Stimulated activated CD8-positive, alpha-beta memory T cell treated with anti-CD3 and anti-CD28 coated beads, Interleukin-12 subunit alpha, Interleukin-12 subunit beta, amount 100 ng/mL, for 24 hours (primary cell): ENCODE results near the gene CFAP90.

Experiments used
- DNase-seq: peaks from one replicate; pipeline ENCODE4 v3.0.0-alpha.2; 2020; ENCODE audit errors: extremely low read depth

Gene CFAP90

DNA sequence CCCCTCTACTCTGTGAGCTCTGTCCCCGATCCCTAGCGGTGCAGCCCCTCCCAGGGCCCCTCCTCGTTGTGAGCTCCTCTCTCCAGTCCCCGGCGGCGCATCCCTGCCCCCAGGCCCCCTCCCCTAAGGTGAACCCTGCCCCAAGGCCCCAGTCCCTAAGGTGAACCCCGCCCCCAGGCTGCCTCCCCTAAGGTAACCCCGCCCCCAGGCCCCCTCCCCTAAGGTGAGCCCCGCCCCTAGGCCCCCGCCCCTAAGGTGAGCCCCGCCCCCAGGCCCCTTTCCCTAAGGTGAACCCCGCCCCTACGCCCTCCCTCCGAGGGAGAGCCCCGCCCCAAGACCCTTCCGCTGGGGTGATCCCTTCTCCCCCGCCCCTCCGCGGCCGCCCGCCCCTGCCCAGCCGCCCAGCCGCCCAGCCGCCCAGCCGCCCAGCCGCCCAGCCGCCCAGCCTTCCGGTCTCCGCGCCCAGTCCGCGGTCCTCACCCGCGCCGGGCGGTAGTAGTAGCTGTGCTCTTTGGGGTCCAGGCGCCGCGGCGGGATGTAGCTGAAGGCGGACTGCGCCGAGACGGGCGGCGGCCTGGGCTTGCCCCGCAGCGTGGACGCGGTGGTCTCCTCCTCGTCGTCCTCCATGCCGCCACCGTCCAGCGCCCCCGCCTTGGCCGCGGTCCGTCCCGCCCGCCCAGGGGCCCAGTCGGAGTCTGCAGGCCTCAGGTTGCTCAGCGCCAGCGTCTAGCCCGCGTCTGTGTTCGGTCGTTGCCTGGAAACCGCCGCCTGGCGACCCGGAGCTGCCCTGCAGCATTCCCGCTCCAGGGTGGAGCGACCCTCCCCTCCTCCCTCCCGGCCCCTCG lies at the start of gene CFAP90:
CFAP90 (minus strand) TSS at position 739 of the 845 bp plus-strand sequence; CDS start at position 627, 112 bp downstream.
- no peak for DNase-seq

DNA sequence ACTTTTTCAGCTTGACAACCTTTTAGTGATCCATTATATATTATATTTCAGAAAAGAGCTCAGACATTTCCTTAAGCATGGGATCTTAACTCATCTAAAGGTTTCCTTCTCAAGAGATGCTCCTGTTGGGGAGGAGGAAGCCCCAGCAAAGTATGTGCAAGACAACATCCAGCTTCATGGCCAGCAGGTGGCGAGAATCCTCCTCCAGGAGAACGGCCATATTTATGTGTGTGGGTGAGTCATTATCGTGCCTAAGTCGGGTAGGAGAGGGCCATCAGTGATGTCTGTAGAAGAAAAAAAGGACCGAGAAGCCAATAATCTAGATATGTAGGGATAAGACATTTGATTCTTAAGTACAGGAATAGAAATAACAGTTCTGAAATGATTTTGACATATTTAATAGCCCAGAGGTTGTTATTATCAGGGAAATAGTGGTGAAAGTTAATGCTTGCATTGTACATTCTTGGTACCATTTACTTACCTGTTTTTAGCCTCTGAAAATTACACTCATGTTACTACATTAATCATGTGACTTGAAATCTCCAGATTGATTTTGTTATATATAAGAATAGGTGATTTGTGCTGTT lies 46.2 kb upstream of the CFAP90 start:
- no peak for DNase-seq

DNA sequence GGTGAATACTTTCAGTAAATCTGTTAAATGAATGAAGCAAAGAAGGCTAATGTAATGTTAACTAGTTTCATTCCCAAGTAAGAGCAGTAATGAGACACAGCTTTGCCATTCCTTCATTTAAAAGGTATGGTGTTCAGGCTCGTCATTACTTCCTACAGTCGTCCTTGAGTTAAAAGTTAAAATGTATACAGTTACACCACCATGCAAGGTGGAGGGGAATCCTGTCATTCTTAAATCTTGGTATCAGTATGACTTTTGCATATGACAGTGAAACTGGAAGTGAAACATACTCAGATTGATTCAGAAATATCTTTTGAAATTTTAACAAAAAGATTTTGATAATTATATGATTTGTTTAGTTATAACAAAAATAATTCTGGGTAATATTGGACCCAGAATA lies 43.9 kb upstream of the CFAP90 start:
- DNase-seq, result no peak

GRCh38 chr5:7894439-7894838 lies 43.5 kb upstream of the CFAP90 start:
- DNase-seq, result no peak

DNA sequence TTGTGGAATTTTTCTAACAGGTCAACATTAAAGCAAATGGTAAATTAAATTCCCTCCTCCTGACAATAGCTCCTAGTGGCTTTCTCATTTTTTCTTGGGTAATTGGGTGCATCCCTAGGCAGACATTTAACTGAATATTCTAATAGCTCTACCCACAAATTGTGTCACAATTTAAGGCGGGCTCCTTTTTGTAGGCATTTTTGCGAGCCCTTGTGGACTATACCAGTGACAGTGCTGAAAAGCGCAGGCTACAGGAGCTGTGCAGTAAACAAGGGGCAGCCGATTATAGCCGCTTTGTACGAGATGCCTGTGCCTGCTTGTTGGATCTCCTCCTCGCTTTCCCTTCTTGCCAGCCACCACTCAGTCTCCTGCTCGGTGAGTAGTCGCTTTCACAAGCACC lies 38.0 kb upstream of the CFAP90 start:
- no peak for DNase-seq

GRCh38 chr5:7886849-7887475 lies 36.0 kb upstream of the CFAP90 start:
- DNase-seq, result no peak

DNA sequence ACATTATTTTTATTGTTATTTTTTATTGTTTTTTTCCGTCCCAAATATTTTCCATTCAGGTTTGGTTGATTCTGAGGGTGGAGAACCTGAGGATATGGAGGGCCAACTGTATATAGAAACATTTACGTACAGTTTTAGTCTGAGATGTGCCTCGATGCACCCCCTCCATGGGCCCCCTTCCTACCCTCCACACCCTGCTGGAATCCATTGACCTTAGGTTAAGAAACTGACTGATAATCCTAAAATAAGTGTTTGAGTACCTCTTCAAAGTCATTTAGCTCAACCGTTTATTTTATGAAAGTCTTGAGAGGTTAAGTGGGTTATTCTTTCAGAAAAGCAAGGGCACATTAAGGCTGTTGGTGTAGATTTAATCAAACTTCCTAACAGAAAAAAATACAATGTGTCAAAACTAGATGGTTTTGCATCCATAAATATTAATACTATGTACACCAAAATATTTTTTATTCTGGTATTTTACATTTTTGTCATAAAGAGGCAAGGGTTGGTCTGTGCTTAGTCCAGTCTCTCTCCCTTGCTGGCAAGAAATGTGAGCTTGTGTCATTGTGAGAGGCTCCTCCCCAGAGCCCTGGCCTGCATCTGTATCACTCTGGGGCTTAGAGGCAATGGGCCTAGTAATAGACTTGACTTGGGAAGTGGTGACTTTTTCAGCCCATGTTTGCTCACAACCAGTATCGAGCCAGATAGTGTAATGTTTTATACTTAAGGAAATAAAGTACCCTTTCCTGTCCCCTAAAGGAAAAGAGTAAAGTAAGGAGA lies 33.7 kb upstream of the CFAP90 start:
- no peak for DNase-seq

GRCh38 chr5:7882926-7883325 lies 32.0 kb upstream of the CFAP90 start:
- no peak for DNase-seq

- DNase-seq, result no peak
These were observed 30.9 kb upstream of the CFAP90 start for GRCh38 chr5:7881816-7882215.

GRCh38 chr5:7881091-7881490 lies 30.2 kb upstream of the CFAP90 start:
- no peak for DNase-seq

- no peak for DNase-seq
These were observed 27.5 kb upstream of the CFAP90 start for GRCh38 chr5:7878381-7878873.

DNA sequence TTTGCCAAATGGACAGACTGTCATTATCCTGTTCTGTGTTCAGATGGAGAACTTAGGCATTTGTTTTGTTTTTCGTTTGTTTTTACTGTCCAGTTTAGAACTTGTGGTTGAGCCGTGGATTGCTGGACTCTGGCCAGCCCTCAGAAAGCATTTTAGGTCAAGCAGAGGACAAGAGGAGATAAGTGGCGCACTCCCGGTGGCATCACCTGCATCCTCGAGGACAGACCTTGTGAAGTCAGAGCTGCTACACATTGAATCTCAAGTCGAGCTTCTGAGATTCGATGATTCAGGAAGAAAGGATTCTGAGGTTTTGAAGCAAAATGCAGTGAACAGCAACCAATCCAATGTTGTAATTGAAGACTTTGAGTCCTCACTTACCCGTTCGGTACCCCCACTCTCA lies 26.9 kb upstream of the CFAP90 start:
- no peak for DNase-seq

- DNase-seq, result no peak
These were observed 25.9 kb upstream of the CFAP90 start for GRCh38 chr5:7876867-7877266.

- no peak for DNase-seq
These were observed 24.2 kb upstream of the CFAP90 start for GRCh38 chr5:7875151-7875550.

GRCh38 chr5:7874639-7875038 lies 23.7 kb upstream of the CFAP90 start:
- DNase-seq, result no peak

DNA sequence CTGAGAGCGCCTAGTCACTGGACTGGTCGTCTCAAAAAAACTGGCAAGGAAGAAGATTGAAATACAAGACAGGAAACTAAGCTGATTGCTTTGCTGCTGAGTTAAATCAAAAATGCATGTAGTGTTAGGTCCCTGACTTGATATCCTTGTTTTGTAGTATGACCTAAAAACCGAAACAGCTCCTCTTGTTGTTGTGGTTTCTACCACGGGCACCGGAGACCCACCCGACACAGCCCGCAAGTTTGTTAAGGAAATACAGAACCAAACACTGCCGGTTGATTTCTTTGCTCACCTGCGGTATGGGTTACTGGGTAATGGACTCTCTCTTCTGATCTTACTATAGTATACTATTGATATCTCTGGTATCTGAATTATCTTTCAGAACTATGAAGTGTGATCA lies 22.3 kb upstream of the CFAP90 start:
- DNase-seq, result no peak

- no peak for DNase-seq
These were observed 21.7 kb upstream of the CFAP90 start for GRCh38 chr5:7872517-7873130.

GRCh38 chr5:7871653-7872052 lies 20.7 kb upstream of the CFAP90 start:
- DNase-seq, result no peak

DNA sequence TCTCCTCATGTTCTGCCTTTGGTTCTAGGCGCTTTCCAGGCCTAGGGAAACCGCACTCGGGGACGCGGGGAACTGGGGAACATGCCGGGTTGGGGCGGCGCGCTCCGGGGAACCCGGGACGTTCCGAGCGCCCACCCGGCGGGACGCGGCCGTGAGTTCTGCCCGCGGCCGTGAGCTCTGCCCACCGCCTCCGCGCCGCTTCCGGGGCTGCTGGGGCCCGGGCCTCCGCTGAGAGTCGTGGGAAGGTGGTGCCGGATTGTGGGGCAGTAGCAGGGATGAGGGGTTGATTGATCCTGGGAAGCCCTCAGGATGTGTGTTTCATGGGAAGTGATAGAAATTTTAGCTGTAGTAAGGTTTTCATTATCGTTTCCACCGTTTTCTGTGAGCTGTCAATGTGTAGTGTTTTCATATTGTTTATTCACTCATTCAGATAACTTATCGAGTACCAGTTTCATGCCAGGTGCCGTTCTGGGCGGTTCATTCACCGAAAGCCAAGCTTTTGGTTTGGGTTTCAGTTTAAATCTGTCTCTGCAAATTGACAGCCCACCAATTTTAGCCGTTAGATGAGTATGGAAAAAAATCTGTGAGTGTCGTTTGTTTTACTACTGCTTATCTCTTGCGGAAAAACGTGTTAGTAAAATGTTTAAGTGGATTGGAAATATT lies 18.7 kb upstream of the CFAP90 start:
- DNase-seq, result no peak

DNA sequence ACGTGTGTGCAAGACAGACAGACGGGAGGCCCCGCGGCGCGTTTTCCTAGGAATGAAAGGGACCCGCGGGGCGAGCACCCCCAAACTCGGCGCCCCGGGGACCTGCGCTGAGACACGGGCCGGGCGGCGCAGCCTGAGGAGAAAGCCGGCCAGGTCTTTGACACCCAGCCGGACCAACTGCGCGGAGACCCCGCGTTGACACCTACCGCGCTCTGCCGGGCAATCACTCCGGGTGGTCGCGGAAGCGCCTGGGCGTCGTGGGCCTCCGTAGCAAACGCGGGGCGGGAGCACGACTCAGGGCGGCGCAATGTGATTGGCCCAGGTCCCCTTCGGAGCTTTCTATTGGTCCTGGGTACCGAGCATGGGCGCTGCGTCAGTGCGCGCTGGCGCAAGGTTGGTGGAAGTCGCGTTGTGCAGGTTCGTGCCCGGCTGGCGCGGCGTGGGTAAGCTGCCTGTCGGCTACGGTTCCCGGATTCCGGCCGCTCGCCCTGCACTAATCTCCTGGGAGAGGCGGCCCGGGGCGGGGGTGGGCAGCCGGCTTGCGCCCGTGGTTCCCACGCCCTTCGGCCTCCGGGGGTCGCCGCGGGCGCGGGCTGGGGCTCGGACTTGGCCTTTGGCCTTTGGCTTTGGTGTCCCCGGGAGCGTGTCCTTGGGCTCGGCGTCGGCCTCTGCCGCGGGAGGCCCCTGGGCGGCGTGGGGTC lies 18.0 kb upstream of the CFAP90 start, which contains the start of the genes FASTKD3 and MTRR:
FASTKD3 (minus strand) TSS at position 259 of the 701 bp plus-strand sequence. CDS start 948 bp downstream, outside the sequence.
MTRR (plus strand) TSS at position 376 of the 701 bp plus-strand sequence. CDS start 1,647 bp downstream, outside the sequence.
- peak; percentile 83 for DNase-seq
